Neutrophil (primary cell): ENCODE data around the gene TSC22D4.

Experiments
- H3K27ac ChIP-seq: fragments of 200-600 bp; sonication (generic); 2 replicates; pipeline ENCODE4 v1.5.1; 2016; ENCODE audit warnings: mild to moderate bottlenecking, moderate library complexity
- H3K27me3 ChIP-seq: fragments of 200-600 bp; sonication (generic); 2 replicates; pipeline ENCODE4 v1.6.0; 2016; ENCODE audit warnings: mild to moderate bottlenecking
- H3K36me3 ChIP-seq: fragments of 200-600 bp; sonication (generic); 2 replicates; pipeline ENCODE4 v1.5.1; 2017
- H3K4me1 ChIP-seq, 2 experiments: fragments of 200-600 bp in 1 of 2; sonication (generic) in 1 of 2; 1 replicate in 1 of 2; 2 replicates in 1 of 2; pipeline versions ENCODE4 v1.5.1 to v1.6.1; 2013 to 2016; ENCODE audit warnings: low read depth in 1 of 2, low read length in 1 of 2, mild to moderate bottlenecking in 1 of 2, moderate library complexity in 1 of 2; ENCODE audit not compliant: control insufficient read depth in 1 of 2, insufficient read depth in 1 of 2
- H3K4me3 ChIP-seq, 2 experiments: fragments of 200-600 bp in 1 of 2; sonication (generic) in 1 of 2; 1 replicate in 1 of 2; 2 replicates in 1 of 2; pipeline ENCODE4 v1.5.1; 2013 to 2016; ENCODE audit warnings: low read depth in 1 of 2, low read length in 1 of 2, mild to moderate bottlenecking in 1 of 2, moderate library complexity in 1 of 2
- H3K9me3 ChIP-seq: fragments of 200-600 bp; sonication (generic); 2 replicates; pipeline ENCODE4 v1.5.1; 2016
- CTCF ChIP-seq: fragments of 200-600 bp; sonication (generic); IDR thresholded peaks from 2 replicates; pipeline ENCODE4 v1.5.1; 2016; ENCODE audit warnings: antibody characterized with exemption

The TSC22D4 gene

GRCh38 chr7:100466653-100467605, 12.1 kb downstream of the TSC22D4 start:
- Histone ChIP-seq H3K4me3 (no peak overlapping the region), H3K4me1 (peaks cover 7 to 14% of the 10 kb centered on the region in 2 experiments), H3K27ac (peak overlapping the region; percentile 9), H3K9me3 (no peaks in the 10 kb centered on the region), H3K27me3 (no peaks in the 10 kb centered on the region), H3K36me3 (peaks cover 99% of the 10 kb centered on the region)
- TF ChIP-seq CTCF = no peak

GRCh38 chr7:100465702-100466311, 13.2 kb downstream of the TSC22D4 start:
- H3K9me3 ChIP-seq = no peaks in the 10 kb centered on the region
- H3K27ac ChIP-seq = peak overlapping the region; percentile 43
- H3K36me3 ChIP-seq = peaks cover 99% of the 10 kb centered on the region
- peaks cover 7 to 14% of the 10 kb centered on the region in 2 experiments for H3K4me1 ChIP-seq
- no peak overlapping the region for H3K4me3 ChIP-seq
- TF ChIP-seq CTCF = no peak
- H3K27me3 ChIP-seq = no peaks in the 10 kb centered on the region

- Histone ChIP-seq H3K27ac (no peak overlapping the region), H3K4me1 (peaks cover 7 to 12% of the 10 kb centered on the region in 2 experiments), H3K36me3 (peaks cover 99% of the 10 kb centered on the region), H3K27me3 (no peaks in the 10 kb centered on the region), H3K9me3 (no peaks in the 10 kb centered on the region), H3K4me3 (no peak overlapping the region)
- TF ChIP-seq CTCF = no peak
These were observed 13.7 kb downstream of the TSC22D4 start for GRCh38 chr7:100465299-100465698.

- H3K36me3 ChIP-seq = peaks cover 99% of the 10 kb centered on the region
- H3K9me3 ChIP-seq = no peaks in the 10 kb centered on the region
- H3K27ac ChIP-seq = no peak overlapping the region
- no peaks in the 10 kb centered on the region for H3K27me3 ChIP-seq
- no peak overlapping the region for H3K4me3 ChIP-seq
- H3K4me1 ChIP-seq = peaks cover 7% of the 10 kb centered on the region in 2 experiments
- no peak for TF ChIP-seq CTCF
These were observed 14.2 kb downstream of the TSC22D4 start for GRCh38 chr7:100464791-100465190.

- Histone ChIP-seq H3K36me3 (peaks cover 99% of the 10 kb centered on the region), H3K9me3 (no peaks in the 10 kb centered on the region), H3K27me3 (no peaks in the 10 kb centered on the region), H3K27ac (no peak within 1 kb of the TSS), H3K4me3 (no peak within 1 kb of the TSS), H3K4me1 (peaks cover 1 to 2% of the 10 kb centered on the region in 2 experiments)
- TF ChIP-seq CTCF = no peak
These were observed 14.8 kb downstream of the TSC22D4 start, which contains the start of gene SPACDR for GRCh38 chr7:100464210-100464660. SPACDR (minus strand) TSS chr7:100464260; CDS start chr7:100464025, 235 bp downstream.
